ENCODE measurements around the gene CDH13.

- TF ChIP-seq CTCF (IDR thresholded peaks at IDR 0.05; ENCODE audit: low read depth, low read length, poor library complexity, severe bottlenecking) (no peak), EZH2phosphoT487 (IDR thresholded peaks at IDR 0.05; ENCODE audit: borderline replicate concordance, low read length) (no peak)
These were observed 111.9 kb downstream of the CDH13 start for GRCh38 chr16:82738699-82739098.

Measured in DOHH2 (cell line).